GM18861 (cell line): Measurements from ENCODE around the gene ITGB4.
A peak's percentile ranks its signal among the peaks of the same experiment; 100 is the strongest.

Experiments used
- ATAC-seq: cut with Tn5 transposase; IDR thresholded peaks from one replicate; pipeline ENCODE4 v1.9.1; 2021; ENCODE audit not compliant: unreplicated experiment

The ITGB4 gene

DNA sequence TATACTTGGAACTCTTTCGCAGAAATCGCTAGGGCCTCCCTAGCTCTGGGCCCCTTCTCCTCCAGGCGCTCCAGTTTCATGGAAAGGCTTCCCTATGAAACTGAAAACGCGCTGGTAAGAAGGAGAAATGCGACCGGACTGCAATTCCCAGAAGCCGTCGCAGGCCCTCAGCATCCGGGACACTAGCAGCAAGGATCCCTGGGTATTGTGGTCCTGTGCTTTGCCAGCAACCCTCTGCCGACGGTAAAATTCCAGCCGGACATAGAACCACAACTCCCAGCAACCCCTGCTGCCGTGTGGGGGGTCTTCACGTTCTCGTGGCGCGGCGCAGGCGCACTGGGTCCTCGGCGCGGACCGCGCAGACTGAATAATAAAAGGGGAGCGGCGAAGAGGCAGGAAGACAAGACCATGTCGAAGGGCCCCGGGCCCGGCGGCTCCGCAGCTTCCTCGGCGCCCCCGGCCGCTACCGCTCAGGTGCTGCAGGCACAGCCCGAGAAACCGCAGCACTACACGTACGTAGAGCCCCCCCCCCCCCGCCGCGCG is 63.3 kb downstream of the ITGB4 start, which contains the start of gene UNK:
TSS of gene UNK (plus strand) at position 334 of the 543 bp plus-strand sequence. CDS start at position 409, 75 bp downstream.
- ATAC-seq, result peak; percentile 50

DNA sequence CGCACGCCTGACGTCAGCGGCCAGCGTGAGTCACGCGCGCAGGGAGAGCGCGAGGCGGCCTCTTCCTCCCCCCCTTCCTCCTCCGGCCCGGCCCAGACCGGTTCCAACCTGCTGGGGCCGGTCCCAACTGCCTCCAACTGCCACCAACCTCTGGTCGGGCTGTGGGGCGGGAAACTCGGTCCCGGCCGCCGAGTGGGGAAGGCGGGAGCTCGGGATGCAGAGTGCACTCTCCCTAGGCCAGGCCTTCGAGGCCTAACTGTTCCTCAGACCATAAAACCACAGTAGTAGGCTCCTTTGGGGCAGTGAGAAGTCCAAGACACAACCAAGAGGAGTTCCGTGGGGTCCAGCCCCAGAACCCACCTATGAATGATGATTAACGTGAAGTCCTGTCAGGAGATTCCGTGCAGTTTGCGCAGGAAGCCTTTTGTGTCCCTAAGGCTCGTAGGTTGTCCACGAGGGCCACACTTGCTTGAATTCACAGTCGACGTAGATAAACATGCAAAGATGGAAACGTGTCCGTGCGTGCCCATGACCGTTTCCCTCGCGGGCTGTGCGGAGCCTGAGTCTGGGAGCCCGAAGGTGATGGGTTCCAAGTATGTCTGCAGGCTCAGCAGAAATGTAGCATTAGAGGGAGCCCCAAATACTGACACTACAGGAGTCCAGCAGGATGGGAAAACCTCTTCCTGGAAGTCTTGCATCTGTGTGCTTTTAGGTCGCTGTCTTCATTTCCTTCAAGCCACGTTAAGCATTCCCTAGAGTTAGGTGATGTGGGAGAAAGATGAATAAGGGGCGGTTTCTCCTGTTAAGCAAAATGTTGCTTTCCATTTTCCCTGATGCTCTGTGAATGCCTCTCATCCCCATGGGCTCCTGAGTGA is 64.0 kb downstream of the ITGB4 start:
- peak; percentile 20 for ATAC-seq

DNA sequence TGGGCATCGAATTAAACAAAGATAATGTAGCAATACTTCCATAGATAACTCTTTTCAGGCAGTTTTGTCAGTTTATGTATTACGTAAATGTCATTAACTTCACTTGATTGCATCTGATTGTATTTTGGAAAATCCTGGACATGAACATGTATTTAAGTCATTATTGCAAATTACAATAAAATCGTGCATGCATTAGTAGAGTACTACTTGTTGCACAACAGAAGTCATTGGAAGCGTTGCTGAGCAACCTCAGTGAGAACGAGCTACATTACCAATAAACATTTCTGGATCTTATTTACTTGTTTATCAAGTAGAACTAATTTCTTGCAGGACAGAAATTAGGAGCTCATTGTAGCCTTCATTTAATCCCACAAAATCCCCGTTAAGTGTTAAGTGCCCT is 70.0 kb downstream of the ITGB4 start:
- no peak for ATAC-seq

DNA sequence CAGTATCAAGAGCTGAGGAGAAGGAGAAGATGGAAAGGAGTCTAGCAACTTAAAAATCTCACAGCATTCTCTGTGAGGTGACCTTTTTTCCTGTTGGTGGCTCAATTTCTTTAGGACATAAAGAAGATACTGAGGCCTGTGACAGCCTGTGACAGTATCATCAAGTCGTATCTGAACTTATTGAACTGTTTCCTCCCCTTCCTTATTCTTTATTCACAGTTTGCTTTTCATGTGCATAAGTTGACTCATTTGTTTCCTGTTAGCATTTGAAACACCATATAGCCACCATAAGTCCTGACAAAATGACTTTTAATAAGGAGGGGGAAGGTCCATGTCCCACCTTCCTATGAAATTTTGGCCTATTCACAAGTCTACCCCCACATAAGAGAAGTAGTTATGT is 72.2 kb downstream of the ITGB4 start:
- ATAC-seq, result no peak

GRCh38 chr17:75795820-75796607 is 74.8 kb downstream of the ITGB4 start:
- ATAC-seq, result no peak

- no peak for ATAC-seq
Measured at GRCh38 chr17:75799402-75799801, 78.1 kb downstream of the ITGB4 start.

DNA sequence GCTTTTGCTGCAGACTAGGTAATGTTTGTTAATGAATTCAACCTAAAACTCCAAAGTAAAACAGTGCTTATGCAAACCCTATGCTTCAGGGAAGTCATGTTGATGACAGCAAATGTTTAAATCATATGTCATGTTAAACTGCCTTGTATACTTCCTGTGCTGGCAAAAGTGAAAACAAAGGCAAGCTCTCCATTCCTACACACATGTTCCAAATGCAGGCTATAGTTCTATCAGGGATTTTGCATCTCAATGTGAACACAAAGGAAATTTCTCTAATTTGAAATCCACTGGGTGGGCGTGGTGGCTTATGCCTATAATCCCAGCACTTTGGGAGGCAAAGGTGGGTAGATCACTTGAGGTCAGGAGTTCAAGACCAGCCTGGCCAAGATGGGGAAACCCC is 82.6 kb downstream of the ITGB4 start:
- ATAC-seq, result no peak

GRCh38 chr17:75806822-75807500 is 85.7 kb downstream of the ITGB4 start:
- ATAC-seq, result no peak
